ENCODE data around the gene BBS5. TPM values are rescaled to one million over a fixed set of nuclear protein-coding genes. Genes with fewer than 3 reads are reported as not detected.
A peak's percentile ranks its signal among the peaks of the same experiment; 100 is the strongest.

Gene BBS5
- 2.6 TPM for polyA plus RNA-seq (2012; ENCODE audit: insufficient read length, low read depth)

GRCh38 chr2:169479257-169480078 lies at the start of gene BBS5:
TSS of gene BBS5 (plus strand) at chr2:169479494. CDS start at chr2:169479554, 60 bp downstream.
- TF ChIP-seq REST (IDR thresholded peaks at IDR 0.05; ENCODE audit: insufficient read depth in 1 of 2, low read depth in 2 of 2, low read length in 2 of 2): no peak
- no peak for TF ChIP-seq POLR2AphosphoS5 (IDR thresholded peaks at IDR 0.05; ENCODE audit: low read depth, low read length)
- peak; percentile 68 for TF ChIP-seq FOXP2 (optimal IDR thresholded peaks at IDR 0.05; ENCODE audit: borderline replicate concordance, extremely low read depth, extremely low read length, insufficient read depth)
- no peak for TF ChIP-seq SIN3A (IDR thresholded peaks at IDR 0.05; ENCODE audit: borderline replicate concordance, insufficient read depth, low read length)

- peak in 1 of 2 experiments; percentile 66; a peak in 1 of 4 replicates for TF ChIP-seq REST (IDR thresholded peaks at IDR 0.05; ENCODE audit: insufficient read depth in 1 of 2, low read depth in 2 of 2, low read length in 2 of 2)
Observed at GRCh38 chr2:169434236-169434635, 45.1 kb upstream of the BBS5 start.

GRCh38 chr2:169438466-169439072 lies 40.7 kb upstream of the BBS5 start:
- no peak for TF ChIP-seq TAF1 (IDR thresholded peaks at IDR 0.05; ENCODE audit: borderline replicate concordance, insufficient read depth, low read length)
- no peak for TF ChIP-seq POLR2AphosphoS5 (IDR thresholded peaks at IDR 0.05; ENCODE audit: low read depth, low read length)
- TF ChIP-seq REST (IDR thresholded peaks at IDR 0.05; ENCODE audit: insufficient read depth in 1 of 2, low read depth in 2 of 2, low read length in 2 of 2): no peak
- no peak for TF ChIP-seq SIN3A (IDR thresholded peaks at IDR 0.05; ENCODE audit: borderline replicate concordance, insufficient read depth, low read length)
- no peak for TF ChIP-seq FOXP2 (optimal IDR thresholded peaks at IDR 0.05; ENCODE audit: borderline replicate concordance, extremely low read depth, extremely low read length, insufficient read depth)

- no peak for TF ChIP-seq SIN3A (IDR thresholded peaks at IDR 0.05; ENCODE audit: borderline replicate concordance, insufficient read depth, low read length)
- no peak for TF ChIP-seq TAF1 (IDR thresholded peaks at IDR 0.05; ENCODE audit: borderline replicate concordance, insufficient read depth, low read length)
- no peak for TF ChIP-seq POLR2AphosphoS5 (IDR thresholded peaks at IDR 0.05; ENCODE audit: low read depth, low read length)
- no peak for TF ChIP-seq REST (IDR thresholded peaks at IDR 0.05; ENCODE audit: insufficient read depth in 1 of 2, low read depth in 2 of 2, low read length in 2 of 2)
- no peak for TF ChIP-seq FOXP2 (optimal IDR thresholded peaks at IDR 0.05; ENCODE audit: borderline replicate concordance, extremely low read depth, extremely low read length, insufficient read depth)
Observed at GRCh38 chr2:169439900-169440299, 39.4 kb upstream of the BBS5 start.
